Fibroblast of the aortic adventitia (primary cell): ENCODE measurements around the gene KLHDC3. TPM values are rescaled to one million over a fixed set of nuclear protein-coding genes. Genes with fewer than 3 reads are reported as not detected.
"Not testable (repeated sequence)": the region's sequence is repeated elsewhere in the genome, so short reads cannot be mapped to it uniquely, and the experiment has no call there.

Experiments
- DNase-seq: peaks from one replicate; pipeline ENCODE4 v3.0.0-alpha.2; 2010; ENCODE audit warnings: low read depth
- H3K4me3 ChIP-seq: 2 replicates; pipeline ENCODE4 v1.5.1; 2011; ENCODE audit warnings: low read depth, mild to moderate bottlenecking, control low read depth, low read length, moderate library complexity
- total RNA-seq: library from RNA; depleted of rRNA; stranded (reverse); fragments of >200 nt; gene quantifications from 2 replicates; pipeline ENCODE4 v1.2.3, GENCODE V29; 2012; ENCODE audit warnings: low replicate concordance
- TF ChIP-seq, protein P1 (sequence below): IDR thresholded peaks from 2 replicates; pipeline ENCODE4 v1.5.1; 2011; ENCODE audit warnings: mild to moderate bottlenecking, low read length, control low read depth, inconsistent platforms; ENCODE audit not compliant: insufficient read depth

The KLHDC3 gene
- total RNA-seq, 1 donor: 78.1 TPM

DNA sequence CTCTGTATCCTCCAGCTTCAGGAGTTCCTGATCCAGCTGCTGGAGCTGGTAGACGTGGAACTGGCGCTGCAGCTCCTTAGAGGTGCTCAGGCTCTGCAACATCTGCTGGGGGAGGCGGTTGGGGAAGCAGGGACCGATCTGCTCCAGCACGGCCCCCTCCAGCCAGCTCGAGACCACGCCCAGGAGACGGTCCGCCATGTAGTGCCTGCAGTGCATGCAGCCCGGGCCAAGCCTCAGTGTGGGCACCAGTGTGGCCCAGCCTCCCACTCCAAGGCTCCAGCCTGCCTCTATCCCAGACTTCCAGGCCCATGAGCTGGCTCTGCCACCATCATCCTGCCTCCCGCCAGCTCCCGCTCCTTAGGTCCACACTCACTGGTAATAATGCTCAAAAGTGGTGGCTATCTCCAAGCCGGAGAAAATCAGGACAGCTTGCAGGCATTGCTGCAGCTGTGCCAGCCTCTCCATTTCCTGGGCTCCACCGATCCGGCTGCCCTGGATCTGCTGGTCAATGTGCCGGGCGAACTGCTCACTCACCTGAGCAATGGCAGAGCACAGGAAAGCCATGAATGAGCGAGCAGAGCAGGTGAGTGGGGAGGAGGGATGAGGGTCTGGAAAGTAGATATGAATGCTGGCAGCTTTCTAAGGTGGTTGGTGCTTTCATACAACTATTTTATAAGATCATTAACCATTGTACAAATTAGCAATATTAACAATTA lies 26.7 kb downstream of the KLHDC3 start:
- no peak for DNase-seq
- no peak overlapping the region for H3K4me3 ChIP-seq
- TF ChIP-seq, protein P1, sequence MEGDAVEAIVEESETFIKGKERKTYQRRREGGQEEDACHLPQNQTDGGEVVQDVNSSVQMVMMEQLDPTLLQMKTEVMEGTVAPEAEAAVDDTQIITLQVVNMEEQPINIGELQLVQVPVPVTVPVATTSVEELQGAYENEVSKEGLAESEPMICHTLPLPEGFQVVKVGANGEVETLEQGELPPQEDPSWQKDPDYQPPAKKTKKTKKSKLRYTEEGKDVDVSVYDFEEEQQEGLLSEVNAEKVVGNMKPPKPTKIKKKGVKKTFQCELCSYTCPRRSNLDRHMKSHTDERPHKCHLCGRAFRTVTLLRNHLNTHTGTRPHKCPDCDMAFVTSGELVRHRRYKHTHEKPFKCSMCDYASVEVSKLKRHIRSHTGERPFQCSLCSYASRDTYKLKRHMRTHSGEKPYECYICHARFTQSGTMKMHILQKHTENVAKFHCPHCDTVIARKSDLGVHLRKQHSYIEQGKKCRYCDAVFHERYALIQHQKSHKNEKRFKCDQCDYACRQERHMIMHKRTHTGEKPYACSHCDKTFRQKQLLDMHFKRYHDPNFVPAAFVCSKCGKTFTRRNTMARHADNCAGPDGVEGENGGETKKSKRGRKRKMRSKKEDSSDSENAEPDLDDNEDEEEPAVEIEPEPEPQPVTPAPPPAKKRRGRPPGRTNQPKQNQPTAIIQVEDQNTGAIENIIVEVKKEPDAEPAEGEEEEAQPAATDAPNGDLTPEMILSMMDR: no peak

DNA sequence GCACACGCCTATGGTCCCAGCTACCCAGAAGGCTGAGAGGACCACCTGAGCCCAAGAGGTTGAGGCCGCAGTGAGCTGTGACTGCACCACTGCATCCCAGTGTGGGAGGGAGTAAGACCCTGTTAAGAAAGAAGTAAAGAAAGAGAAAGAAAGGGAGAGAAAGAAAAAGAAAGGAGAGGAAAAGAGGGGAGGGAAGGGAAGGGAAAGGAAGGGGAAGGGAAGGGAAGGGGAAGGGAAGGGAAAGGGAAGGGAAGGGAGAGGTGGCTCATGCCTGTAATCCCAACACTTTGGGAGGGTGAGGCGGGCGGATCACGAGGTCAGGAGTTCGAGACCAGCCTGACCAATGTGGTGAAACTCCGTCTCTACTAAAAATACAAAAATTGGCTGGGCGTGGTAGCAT lies 27.4 kb downstream of the KLHDC3 start:
- DNase-seq, H3K4me3 ChIP-seq: not testable (repeated sequence)

DNA sequence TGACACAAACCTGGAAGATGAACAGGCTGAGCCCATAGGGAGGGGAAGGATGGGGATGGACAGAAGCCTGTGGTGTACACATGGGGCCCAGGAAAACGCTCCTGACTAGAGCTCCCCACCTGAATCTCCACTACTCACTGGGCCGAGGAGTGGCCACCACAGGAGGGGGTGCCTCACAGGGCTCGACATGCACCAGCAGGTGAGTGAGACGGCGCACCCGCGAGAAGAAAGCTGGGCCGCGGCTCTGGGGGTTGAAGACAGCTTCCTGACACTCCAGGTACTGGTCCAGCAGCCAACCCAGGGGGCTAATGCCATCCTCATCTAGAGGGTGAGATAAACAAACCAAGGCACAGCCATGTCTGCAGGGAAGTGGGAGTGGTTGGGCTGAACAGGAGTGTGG lies 29.3 kb downstream of the KLHDC3 start:
- no peak for DNase-seq
- no peak overlapping the region for H3K4me3 ChIP-seq
- TF ChIP-seq, protein P1: no peak

DNA sequence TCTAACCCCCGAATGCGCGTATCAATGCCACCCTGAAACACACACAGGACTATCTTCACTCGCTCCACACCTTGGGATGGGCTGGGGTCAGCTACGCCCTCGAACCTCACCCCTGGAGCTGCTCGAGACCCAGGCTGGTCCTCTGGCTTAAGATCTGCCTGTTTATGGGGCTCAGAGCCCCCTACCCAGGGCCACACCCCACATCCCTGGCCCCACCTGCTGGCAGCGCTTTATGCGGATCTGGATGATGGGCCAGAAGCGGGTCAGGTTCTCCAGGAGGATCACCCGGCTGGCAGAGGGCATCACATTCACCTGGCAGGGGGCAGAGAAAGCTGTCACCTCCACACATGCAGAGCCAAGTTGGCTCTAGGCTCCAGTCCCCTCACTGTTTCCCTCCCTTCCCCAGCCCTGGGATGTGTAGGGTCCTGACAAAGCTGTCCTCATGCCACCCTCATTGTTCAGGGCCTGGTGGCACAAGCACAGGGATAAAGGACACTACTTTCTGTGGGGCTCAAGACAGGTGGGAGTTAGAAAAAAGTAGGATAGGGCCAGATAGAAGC lies 31.4 kb downstream of the KLHDC3 start:
- DNase-seq: no peak
- TF ChIP-seq, protein P1: no peak
- no peak overlapping the region for H3K4me3 ChIP-seq

DNA sequence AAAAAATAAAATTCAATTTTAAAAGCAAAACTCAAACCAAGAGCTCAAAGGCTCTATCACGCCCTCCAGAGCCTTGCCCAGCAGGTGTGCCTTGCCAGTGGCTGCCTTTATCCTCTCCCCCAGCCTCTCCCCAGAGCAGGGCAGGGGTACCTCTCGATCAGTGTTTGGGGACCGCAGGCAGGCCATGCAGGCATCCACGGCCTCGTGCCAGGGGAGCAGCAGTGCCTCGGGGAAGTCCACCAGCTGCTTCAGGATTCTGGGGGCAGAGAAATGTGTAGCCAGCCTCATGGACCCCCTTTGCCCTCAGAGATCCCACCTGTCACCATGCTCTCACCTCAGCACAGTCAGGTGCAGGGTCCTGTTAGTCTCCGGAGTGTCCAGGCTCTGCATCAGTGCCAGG lies 33.9 kb downstream of the KLHDC3 start:
- no peak for DNase-seq
- TF ChIP-seq, protein P1: no peak

DNA sequence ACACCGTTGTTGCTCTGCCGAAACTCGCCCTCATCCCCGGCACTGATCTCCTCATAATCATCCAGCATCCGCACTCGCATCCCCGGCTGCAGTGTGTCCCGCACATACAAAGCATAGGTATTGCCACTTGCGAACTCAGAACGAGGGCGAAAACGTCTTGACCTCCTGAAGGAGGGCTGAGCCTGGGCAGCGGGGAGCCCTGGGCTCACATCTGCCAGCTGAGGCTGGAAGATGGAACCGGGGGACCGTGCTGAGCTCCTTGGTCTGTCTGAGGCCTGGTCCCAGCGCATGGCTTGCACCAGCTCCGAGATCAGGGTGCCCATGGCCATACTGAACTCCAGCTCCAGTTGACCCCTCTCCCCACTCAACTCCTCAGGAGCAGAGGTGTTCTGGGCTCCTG lies 36.9 kb downstream of the KLHDC3 start:
- DNase-seq: no peak
- TF ChIP-seq, protein P1: no peak
- H3K4me3 ChIP-seq: no peak overlapping the region

More for the DNA sequence above, 33.9 kb downstream of the KLHDC3 start:
- H3K4me3 ChIP-seq: no peak overlapping the region

DNA sequence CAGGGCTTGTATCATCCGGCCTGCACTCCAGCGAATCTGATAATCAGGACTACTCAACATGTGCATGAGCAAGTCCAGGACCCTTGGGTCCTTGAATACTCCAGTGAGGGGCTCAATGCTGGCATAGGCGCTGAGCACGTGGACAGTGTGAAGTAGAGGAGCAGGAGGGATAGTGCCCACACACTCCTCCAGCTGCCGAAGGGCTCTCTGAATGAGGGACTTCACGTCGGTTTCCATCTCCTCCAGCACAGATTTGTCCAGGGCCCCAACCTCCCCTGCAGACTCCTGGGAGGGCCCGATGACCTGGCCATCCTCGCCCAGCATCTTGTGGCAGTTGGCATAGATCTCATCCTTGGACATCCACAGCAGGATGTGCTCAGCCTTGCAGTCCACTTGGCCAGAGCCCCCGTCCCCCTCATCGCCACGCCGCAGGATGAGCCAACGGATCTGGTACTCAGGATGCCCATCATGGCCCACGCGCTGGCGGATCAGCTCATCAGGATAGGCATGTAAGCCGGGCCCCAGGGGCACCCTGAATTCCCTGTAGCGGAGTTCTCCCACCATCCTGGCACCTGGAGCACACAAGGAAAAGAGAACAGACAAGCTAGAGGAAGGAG lies 38.3 kb downstream of the KLHDC3 start:
- TF ChIP-seq, protein P1: no peak
- DNase-seq: no peak
- H3K4me3 ChIP-seq: peak overlapping the region; percentile 87
